Kidney epithelial cell (primary cell): Measurements from ENCODE around the gene SETBP1. TPM values are rescaled to one million over a fixed set of nuclear protein-coding genes. Genes with fewer than 3 reads are reported as not detected.

ENCODE experiments used
- DNase-seq: peaks from one replicate; pipeline ENCODE4 v3.0.0-alpha.2; 2010; ENCODE audit warnings: low read depth
- H3K27me3 ChIP-seq: 2 replicates; pipeline ENCODE4 v1.6.0; 2011; ENCODE audit warnings: low read length; ENCODE audit not compliant: control insufficient read depth, insufficient read depth
- H3K36me3 ChIP-seq: 2 replicates; pipeline ENCODE4 v1.5.1; 2011; ENCODE audit warnings: low read length; ENCODE audit not compliant: control insufficient read depth, insufficient read depth
- H3K4me3 ChIP-seq: 2 replicates; pipeline ENCODE4 v1.5.1; 2011; ENCODE audit warnings: low read depth, mild to moderate bottlenecking, control low read depth, low read length
- CTCF ChIP-seq: IDR thresholded peaks from 2 replicates; pipeline ENCODE4 v1.5.1; 2011; ENCODE audit warnings: mild to moderate bottlenecking, moderate library complexity, low read length, control low read depth, inconsistent platforms; ENCODE audit not compliant: insufficient read depth, poor library complexity, severe bottlenecking
- total RNA-seq: library from RNA; depleted of rRNA; stranded (reverse); fragments of >200 nt; gene quantifications from 2 replicates; pipeline ENCODE4 v1.2.3, GENCODE V29; 2015

The SETBP1 gene
- total RNA-seq, 1 donor from 2014 or later: 2.9 TPM

GRCh38 chr18:44917216-44918141 is 236.8 kb downstream of the SETBP1 start:
- H3K4me3 ChIP-seq: no peak overlapping the region
- DNase-seq: no peak
- no peak for TF ChIP-seq CTCF
- no peaks in the 10 kb centered on the region for H3K27me3 ChIP-seq
- H3K36me3 ChIP-seq: no peaks in the 10 kb centered on the region

- no peak overlapping the region for H3K4me3 ChIP-seq
- no peak for DNase-seq
- H3K27me3 ChIP-seq: no peaks in the 10 kb centered on the region
- no peak for TF ChIP-seq CTCF
- H3K36me3 ChIP-seq: no peaks in the 10 kb centered on the region
Observed at GRCh38 chr18:44918142-44918476, 237.4 kb downstream of the SETBP1 start.

GRCh38 chr18:44920441-44920840 is 239.8 kb downstream of the SETBP1 start:
- TF ChIP-seq CTCF: no peak
- no peaks in the 10 kb centered on the region for H3K36me3 ChIP-seq
- no peak for DNase-seq
- H3K4me3 ChIP-seq: no peak overlapping the region
- no peaks in the 10 kb centered on the region for H3K27me3 ChIP-seq

GRCh38 chr18:44921974-44922373 is 241.3 kb downstream of the SETBP1 start:
- Histone ChIP-seq H3K27me3 (no peaks in the 10 kb centered on the region), H3K36me3 (no peaks in the 10 kb centered on the region), H3K4me3 (no peak overlapping the region)
- TF ChIP-seq CTCF: no peak
- DNase-seq: no peak

- Histone ChIP-seq H3K36me3 (no peaks in the 10 kb centered on the region), H3K4me3 (no peak overlapping the region), H3K27me3 (no peaks in the 10 kb centered on the region)
- no peak for DNase-seq
- no peak for TF ChIP-seq CTCF
Observed at GRCh38 chr18:44922968-44923367, 242.3 kb downstream of the SETBP1 start.

GRCh38 chr18:44924785-44925499 is 244.3 kb downstream of the SETBP1 start:
- Histone ChIP-seq H3K4me3 (no peak overlapping the region), H3K36me3 (no peaks in the 10 kb centered on the region), H3K27me3 (no peaks in the 10 kb centered on the region)
- no peak for TF ChIP-seq CTCF
- DNase-seq: no peak
